ENCODE data around the gene HOXD3.

GRCh38 chr2:176128172-176128981 is 28.7 kb upstream of the HOXD3 start:
- no peak for TF ChIP-seq CTCF (conservative IDR thresholded peaks at IDR 0.05; ENCODE audit: low read depth in 2 of 2)
- TF ChIP-seq EZH2 (IDR thresholded peaks at IDR 0.05; ENCODE audit: low read depth, unreplicated experiment) = peak; percentile 81
- TF ChIP-seq POLR2AphosphoS5 (IDR thresholded peaks at IDR 0.05; ENCODE audit: low read depth) = no peak
- peak; percentile 45 for TF ChIP-seq EZH2phosphoT487 (IDR thresholded peaks at IDR 0.05; ENCODE audit: unreplicated experiment)
- TF ChIP-seq REST (IDR thresholded peaks at IDR 0.05; ENCODE audit: unreplicated experiment) = no peak
- no peak for TF ChIP-seq ZNF331 (CRISPR knock-in tag; IDR thresholded peaks at IDR 0.05; ENCODE audit: low read depth)
- TF ChIP-seq NANOG (IDR thresholded peaks at IDR 0.05; ENCODE audit: borderline replicate concordance) = no peak
- TF ChIP-seq STAT1 (IDR thresholded peaks at IDR 0.05; ENCODE audit: unreplicated experiment) = no peak
- TF ChIP-seq ETS1 (IDR thresholded peaks at IDR 0.05) = no peak; the same call in 1 of the 2 replicates
- no peak for TF ChIP-seq JUNB (IDR thresholded peaks at IDR 0.05; ENCODE audit: unreplicated experiment)
- no peak for TF ChIP-seq CREB1 (CRISPR knock-in tag; IDR thresholded peaks at IDR 0.05; ENCODE audit: low read depth)
